ENCODE measurements around the gene EHD3.

The EHD3 gene

GRCh38 chr2:31296641-31297287 lies 62.8 kb downstream of the EHD3 start:
- DNase-seq = no peak

- peak; percentile 89 to 98 (median 94) for DNase-seq
These were observed 63.8 kb downstream of the EHD3 start for GRCh38 chr2:31297751-31298150.

GRCh38 chr2:31299547-31299946 lies 65.6 kb downstream of the EHD3 start:
- no peak for DNase-seq

GRCh38 chr2:31300309-31300708 lies 66.4 kb downstream of the EHD3 start:
- DNase-seq = no peak

- DNase-seq = no peak
These were observed 69.1 kb downstream of the EHD3 start for GRCh38 chr2:31302940-31303563.

- peak; percentile 46 to 61 (median 57) for DNase-seq
These were observed 70.9 kb downstream of the EHD3 start for GRCh38 chr2:31304816-31305215.

GRCh38 chr2:31312898-31313297 lies 78.9 kb downstream of the EHD3 start:
- DNase-seq = peak; percentile 42 to 72 (median 66)

- DNase-seq = no peak
These were observed 80.8 kb downstream of the EHD3 start for GRCh38 chr2:31314761-31315160.

GRCh38 chr2:31317396-31317795 lies 83.4 kb downstream of the EHD3 start:
- no peak for DNase-seq

GRCh38 chr2:31318361-31319336 lies 84.7 kb downstream of the EHD3 start:
- DNase-seq = peak; percentile 88 to 90 (median 89)

All from suppressor macrophage treated with lipopolysaccharide for 1 hour (primary cell).